GM12874 (cell line): ENCODE results near the gene FYN.

ENCODE experiments used
- CTCF ChIP-seq: IDR thresholded peaks from 2 replicates; pipeline ENCODE4 v1.5.1; 2011; ENCODE audit warnings: low read depth, mild to moderate bottlenecking, control low read depth, low read length, moderate library complexity; ENCODE audit not compliant: insufficient read depth

FYN gene

GRCh38 chr6:111623046-111623718, 250.1 kb downstream of the FYN start:
- no peak for TF ChIP-seq CTCF

- no peak for TF ChIP-seq CTCF
Observed at GRCh38 chr6:111620169-111620568, 253.1 kb downstream of the FYN start.

GRCh38 chr6:111618407-111618806, 254.8 kb downstream of the FYN start:
- no peak for TF ChIP-seq CTCF

GRCh38 chr6:111617149-111617548, 256.1 kb downstream of the FYN start:
- no peak for TF ChIP-seq CTCF

- no peak for TF ChIP-seq CTCF
Observed at GRCh38 chr6:111615916-111616612, 257.2 kb downstream of the FYN start.

GRCh38 chr6:111614833-111615582, 258.2 kb downstream of the FYN start:
- TF ChIP-seq CTCF = no peak

GRCh38 chr6:111612379-111612778, 260.9 kb downstream of the FYN start:
- TF ChIP-seq CTCF = no peak
